GM20000 (cell line): ENCODE results near the gene ACOT11.

Experiments
- DNase-seq: peaks from one replicate; pipeline ENCODE4 v3.0.0; 2012; ENCODE audit warnings: low spot score
- CTCF ChIP-seq: IDR thresholded peaks from 2 replicates; pipeline ENCODE4 v1.5.1; 2012; ENCODE audit warnings: mild to moderate bottlenecking, control low read depth; ENCODE audit errors: extremely low read depth, missing control alignments

Gene ACOT11

DNA sequence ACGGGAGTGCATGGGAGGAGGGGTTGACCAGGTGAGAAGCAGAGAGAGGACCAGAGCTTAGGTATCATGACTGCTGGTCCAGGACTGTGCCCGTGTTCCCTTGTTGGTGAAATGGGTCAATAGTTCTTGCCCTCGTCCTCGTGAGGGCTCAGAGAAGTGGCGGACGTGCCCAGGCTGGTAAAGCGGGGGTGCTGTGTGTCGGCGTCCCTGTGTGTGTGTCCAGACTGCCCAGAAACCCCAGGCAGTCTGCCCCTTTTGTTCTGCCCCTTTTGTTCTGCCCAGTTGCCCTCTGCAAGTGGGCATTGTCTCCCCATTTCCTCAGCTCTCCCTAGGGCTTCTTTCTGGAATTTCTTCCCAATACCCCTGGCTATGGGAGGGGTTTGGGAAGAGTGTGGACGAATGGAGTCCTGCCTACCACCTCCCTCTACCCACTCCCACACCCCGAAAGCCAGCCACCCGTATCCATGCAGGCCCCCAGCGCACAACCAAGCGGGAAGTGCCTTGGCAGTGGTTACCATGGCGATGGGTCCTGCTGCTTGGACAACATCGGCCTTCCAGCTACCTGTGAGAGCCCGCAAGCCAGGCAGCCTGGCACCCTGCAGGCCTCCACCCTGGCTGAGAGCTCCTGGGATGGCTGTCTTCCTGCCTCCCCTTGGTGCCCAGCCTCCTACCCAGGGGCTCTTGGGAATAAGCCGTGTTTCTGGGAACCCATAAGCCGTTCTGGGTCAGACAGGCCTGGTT is 34.7 kb downstream of the ACOT11 start:
- no peak for DNase-seq
- TF ChIP-seq CTCF = no peak

- TF ChIP-seq CTCF = no peak
- DNase-seq = no peak
These were observed 35.3 kb downstream of the ACOT11 start for GRCh38 chr1:54583307-54583686.

- no peak for DNase-seq
- no peak for TF ChIP-seq CTCF
These were observed 35.8 kb downstream of the ACOT11 start for GRCh38 chr1:54583871-54584270.

DNA sequence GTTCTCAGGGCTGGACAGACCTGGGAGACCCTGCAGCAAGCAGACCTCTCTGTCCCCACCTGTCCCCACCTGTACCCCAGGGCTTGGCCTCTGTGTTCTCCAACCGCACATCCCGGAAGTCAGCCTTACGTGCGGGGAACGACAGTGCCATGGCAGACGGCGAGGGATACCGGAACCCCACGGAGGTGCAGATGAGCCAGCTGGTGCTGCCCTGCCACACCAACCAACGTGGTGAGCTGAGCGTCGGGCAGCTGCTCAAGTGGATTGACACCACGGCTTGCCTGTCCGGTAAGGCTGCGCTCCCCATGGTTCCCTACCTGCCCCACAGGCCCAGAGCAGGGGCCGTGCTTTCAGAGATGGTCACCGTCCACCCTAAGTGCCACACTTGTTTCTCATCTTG is 36.5 kb downstream of the ACOT11 start:
- no peak for TF ChIP-seq CTCF
- no peak for DNase-seq

DNA sequence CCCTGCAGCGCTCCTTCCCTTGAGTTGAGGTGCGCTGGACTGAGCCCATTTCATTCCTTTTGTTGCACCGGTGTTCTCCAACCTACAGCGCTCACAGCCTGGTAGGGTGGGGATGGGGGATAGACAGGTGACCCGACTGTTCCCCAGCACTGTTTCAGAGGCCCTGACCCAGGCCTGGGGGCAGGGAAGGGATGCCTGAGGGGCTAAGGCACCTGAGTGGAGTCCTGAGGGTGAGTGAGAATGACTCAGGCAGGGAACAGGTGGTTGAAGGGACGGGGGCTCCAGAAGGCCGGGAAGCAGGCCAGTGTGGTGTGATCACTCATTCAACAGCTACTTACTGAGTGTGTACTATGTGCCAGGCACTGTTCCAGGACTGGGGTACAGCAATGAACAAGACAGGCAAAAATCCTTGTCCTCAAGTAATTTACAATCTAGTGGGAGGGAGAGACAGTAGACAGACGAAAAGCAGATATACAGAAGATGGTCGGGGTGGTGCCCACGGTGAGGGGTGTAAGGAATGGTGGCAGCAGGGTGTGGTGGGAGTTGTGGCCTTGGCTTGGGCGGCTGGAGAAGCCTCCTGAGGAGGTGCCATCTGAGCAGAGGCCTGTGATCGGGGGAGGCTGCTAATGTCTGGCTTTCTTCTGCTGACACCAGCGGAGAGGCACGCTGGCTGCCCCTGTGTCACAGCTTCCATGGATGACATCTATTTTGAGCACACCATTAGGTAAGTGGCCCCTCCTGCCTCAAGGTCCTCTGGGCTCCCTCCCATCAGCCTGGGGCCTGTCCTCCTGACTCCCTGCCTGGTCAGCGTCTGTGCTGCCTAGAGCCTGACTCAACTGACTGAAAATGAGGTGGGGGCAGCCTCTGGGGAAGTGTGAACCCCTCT is 37.4 kb downstream of the ACOT11 start:
- TF ChIP-seq CTCF = no peak
- DNase-seq = no peak

- no peak for DNase-seq
- TF ChIP-seq CTCF = no peak
These were observed 40.3 kb downstream of the ACOT11 start for GRCh38 chr1:54588377-54588776.

DNA sequence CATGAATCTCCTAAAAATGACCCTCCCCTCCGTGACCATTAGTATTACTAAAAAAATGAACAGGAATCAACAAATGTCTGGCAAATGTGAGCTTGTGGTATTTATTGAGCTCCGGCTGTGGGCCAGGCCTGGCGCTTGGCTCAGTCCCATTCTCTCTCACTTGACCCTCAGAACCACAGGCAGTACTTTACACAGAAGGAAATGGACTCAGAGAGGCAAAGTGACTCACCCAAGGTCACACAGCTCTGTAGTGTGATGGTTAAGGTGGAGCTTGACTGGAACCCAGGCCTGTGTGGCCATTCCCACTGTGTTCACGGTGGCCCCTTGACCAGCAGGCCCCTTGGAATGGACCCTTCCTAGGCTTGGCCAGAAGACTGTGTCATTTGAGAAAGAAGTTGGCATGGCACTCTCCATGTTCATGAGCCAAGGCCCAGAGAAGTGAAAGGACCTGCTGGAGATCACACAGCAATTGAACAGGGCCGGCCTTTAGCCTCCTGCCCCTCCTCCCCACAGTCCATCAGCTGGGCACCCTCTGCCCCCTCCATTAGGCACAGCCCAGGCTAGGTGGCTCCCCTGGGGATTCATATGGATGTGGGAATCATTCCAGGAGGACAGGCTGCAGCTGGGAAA is 43.2 kb downstream of the ACOT11 start:
- DNase-seq = no peak
- no peak for TF ChIP-seq CTCF
